HCT116 (cell line): ENCODE results near the gene ATP6V1G3.

ENCODE experiments used
- ATF3 ChIP-seq: IDR thresholded peaks from 2 replicates; pipeline ENCODE4 v1.6.1; 2012
- CTCF ChIP-seq, 3 experiments: fragments of 200-600 bp in 1 of 3; sonication (generic) in 1 of 3; IDR thresholded peaks in 2 of 3; conservative IDR thresholded peaks in 1 of 3; 2 replicates each; pipeline ENCODE4 v1.5.1; 2012 to 2017; ENCODE audit warnings: low read depth in 2 of 3, low read length in 2 of 3, antibody characterized with exemption in 1 of 3, borderline replicate concordance in 1 of 3, control low read depth in 1 of 3, mild to moderate bottlenecking in 1 of 3, mixed read lengths in 1 of 3, mixed run types in 1 of 3, moderate library complexity in 1 of 3; ENCODE audit not compliant: insufficient read depth in 1 of 3
- POLR2A ChIP-seq: IDR thresholded peaks from 2 replicates; pipeline ENCODE4 v1.7.0; 2011; ENCODE audit warnings: borderline replicate concordance; ENCODE audit not compliant: insufficient read depth, insufficient read length; ENCODE audit errors: extremely low read depth
- YY1 ChIP-seq: IDR thresholded peaks from 2 replicates; pipeline ENCODE4 v1.6.1; 2011; ENCODE audit warnings: low read length, low read depth, moderate library complexity, mild to moderate bottlenecking; ENCODE audit not compliant: insufficient replicate concordance; ENCODE audit errors: extremely low read depth
- ZFX ChIP-seq: fragments of 450-650 bp; IDR thresholded peaks from 2 replicates; pipeline ENCODE4 v1.6.1; 2017

DNA sequence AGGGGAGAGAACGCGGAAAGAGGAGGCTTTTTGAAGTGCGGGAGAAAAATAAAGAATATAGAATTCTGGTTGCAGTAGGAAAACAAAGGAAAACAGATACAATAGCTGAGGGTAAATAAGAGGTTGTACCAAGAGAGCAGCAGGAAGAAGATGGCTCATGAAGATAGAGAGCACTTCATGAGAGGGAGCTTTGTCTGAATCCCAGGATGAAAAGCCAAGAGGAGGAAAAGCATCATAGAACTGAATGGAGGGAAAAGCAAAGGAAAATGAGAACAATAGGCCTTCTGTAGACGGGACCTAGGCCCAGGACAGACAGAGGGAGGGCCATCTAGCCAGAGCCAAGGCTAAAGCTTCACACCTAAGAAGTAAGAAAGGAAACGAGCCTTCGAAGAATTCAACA, 49.5 kb downstream of the ATP6V1G3 start:
- no peak for TF ChIP-seq CTCF (IDR thresholded peaks at IDR 0.05 in 2 of 3, conservative IDR thresholded peaks at IDR 0.05 in 1 of 3; ENCODE audit: borderline replicate concordance in 1 of 3, insufficient read depth in 1 of 3, low read depth in 2 of 3, low read length in 2 of 3)
- TF ChIP-seq ATF3 = no peak
- no peak for TF ChIP-seq POLR2A
- no peak for TF ChIP-seq ZFX
- TF ChIP-seq YY1 = no peak
